HepG2 (cell line): ENCODE data around the gene PLB1. TPM values are rescaled to one million over a fixed set of nuclear protein-coding genes. Genes with fewer than 3 reads are reported as not detected.
A peak's percentile ranks its signal among the peaks of the same experiment; 100 is the strongest.

Experiments
- AFF4 ChIP-seq: sonication (generic); formaldehyde crosslinking; IDR thresholded peaks from 2 replicates; pipeline ENCODE4 v1.4.0; 2020; ENCODE audit warnings: missing genetic modification reagents
- HMG20A ChIP-seq: IDR thresholded peaks from 2 replicates; pipeline ENCODE4 v1.6.1; 2016; ENCODE audit warnings: borderline replicate concordance
- KAT8 ChIP-seq: IDR thresholded peaks from 2 replicates; pipeline ENCODE4 v1.6.1; 2016; ENCODE audit warnings: missing genetic modification reagents, missing compliant biosample characterization
- KDM5B ChIP-seq: sonication (generic); formaldehyde crosslinking; IDR thresholded peaks from 2 replicates; pipeline ENCODE4 v1.4.0; 2020; ENCODE audit warnings: missing genetic modification reagents, mild to moderate bottlenecking, borderline replicate concordance
- KLF13 ChIP-seq: sonication (generic); formaldehyde crosslinking; IDR thresholded peaks from 2 replicates; pipeline ENCODE4 v1.4.0; 2020; ENCODE audit warnings: mild to moderate bottlenecking, missing genetic modification reagents
- LRRFIP1 ChIP-seq: sonication (generic); formaldehyde crosslinking; conservative IDR thresholded peaks from 2 replicates; pipeline ENCODE4 v1.4.0; 2020; ENCODE audit warnings: missing genetic modification reagents
- NFATC3 ChIP-seq: sonication (generic); formaldehyde crosslinking; IDR thresholded peaks from 2 replicates; pipeline ENCODE4 v1.5.1; 2020; ENCODE audit warnings: mild to moderate bottlenecking, missing genetic modification reagents
- SSRP1 ChIP-seq: IDR thresholded peaks from 2 replicates; pipeline ENCODE4 v1.6.1; 2016; ENCODE audit warnings: control low read depth
- SYNCRIP ChIP-seq: fragments of 200-400 bp; formaldehyde crosslinking; IDR thresholded peaks from 2 replicates; pipeline ENCODE4 v1.6.1; 2018; ENCODE audit warnings: mild to moderate bottlenecking, low read depth, low read length; ENCODE audit not compliant: insufficient read depth
- TEAD3 ChIP-seq: optimal IDR thresholded peaks from 2 replicates; pipeline ENCODE3; 2016; ENCODE audit warnings: borderline replicate concordance
- TEF ChIP-seq: sonication (generic); formaldehyde crosslinking; IDR thresholded peaks from 2 replicates; pipeline ENCODE4 v1.5.0; 2020; ENCODE audit warnings: missing genetic modification reagents
- ZBTB3 ChIP-seq: sonication (generic); formaldehyde crosslinking; IDR thresholded peaks from 2 replicates; pipeline ENCODE4 v1.4.0; 2020; ENCODE audit warnings: low read depth, mild to moderate bottlenecking, moderate library complexity, missing genetic modification reagents, borderline replicate concordance
- ZBTB39 ChIP-seq: sonication (generic); formaldehyde crosslinking; IDR thresholded peaks from 2 replicates; pipeline ENCODE4 v1.5.0; 2020; ENCODE audit warnings: missing genetic modification reagents
- ZNF225 ChIP-seq: sonication (generic); formaldehyde crosslinking; IDR thresholded peaks from 2 replicates; pipeline ENCODE4 v1.4.0; 2020; ENCODE audit warnings: mild to moderate bottlenecking, missing genetic modification reagents
- ZNF567 ChIP-seq: sonication (generic); formaldehyde crosslinking; IDR thresholded peaks from 2 replicates; pipeline ENCODE4 v1.8.1; 2023; ENCODE audit warnings: mild to moderate bottlenecking, missing genetic modification reagents, borderline replicate concordance
- ZNF710 ChIP-seq: sonication (generic); formaldehyde crosslinking; IDR thresholded peaks from 2 replicates; pipeline ENCODE4 v1.5.0; 2020; ENCODE audit warnings: mild to moderate bottlenecking, missing genetic modification reagents, borderline replicate concordance
- ZNF816 ChIP-seq: sonication (generic); formaldehyde crosslinking; IDR thresholded peaks from 2 replicates; pipeline ENCODE4 v1.8.0; 2022; ENCODE audit warnings: missing genetic modification reagents, mild to moderate bottlenecking, borderline replicate concordance
- polyA plus RNA-seq, 8 experiments: library from polyadenylated mRNA; depleted of rRNA in 3 of 8; stranded (reverse) in 7 of 8; unstranded in 1 of 8; fragments of >200 nt; fragmentation: Illumina TruSeq in 4 of 8; extraction: Trizol in 4 of 8; gene quantifications; 2 replicates each; pipeline versions ENCODE4 v1.2.1 to v1.2.3, GENCODE V29; 2011 to 2016; ENCODE audit warnings: low read depth in 4 of 8, missing spikeins in 1 of 8, mixed read lengths in 1 of 8; ENCODE audit not compliant: insufficient read depth in 1 of 8
- total RNA-seq, 5 experiments: library from RNA; depleted of rRNA; stranded (reverse); fragments of >200 nt; fragmentation: Illumina TruSeq; extraction: Trizol; gene quantifications; 2 replicates each; pipeline ENCODE4 v1.2.3, GENCODE V29; 2016; ENCODE audit warnings: low read depth in 1 of 5

PLB1 gene
- total and polyA plus RNA-seq, 2 of the 13 experiments (the other 11 are each of a cell fraction or from before 2014, with no cell fraction given), result 0.20 to 1.8 TPM

GRCh38 chr2:28594332-28595108 lies 98.7 kb downstream of the PLB1 start (continued):
- TF ChIP-seq ZNF710 (no peak), TEAD3 (peak; percentile 49), KAT8 (0 out of 2 replicates have a peak, but pooled peaks have one; percentile 39), ZNF816 (CRISPR knock-in tag) (no peak), HMG20A (CRISPR knock-in tag) (no peak), NFATC3 (no peak), LRRFIP1 (CRISPR knock-in tag) (no peak), ZNF567 (CRISPR knock-in tag) (no peak), ZBTB39 (no peak), ZBTB3 (no peak), SSRP1 (CRISPR knock-in tag) (0 out of 2 replicates have a peak, but pooled peaks have one; percentile 71), ZNF225 (no peak), SYNCRIP (no peak), AFF4 (CRISPR knock-in tag) (no peak), KLF13 (CRISPR knock-in tag) (no peak), KDM5B (CRISPR knock-in tag) (peak; percentile 33; the same call in 1 of the 2 replicates), TEF (CRISPR knock-in tag) (no peak)
